Large intestine (tissue), 3 donors: ENCODE data around the gene PGP. TPM values are rescaled to one million over a fixed set of nuclear protein-coding genes. Genes with fewer than 3 reads are reported as not detected.

Source experiments
- DNase-seq, 2 donors: peaks; one replicate each; pipeline versions ENCODE4 v3.0.0 to v3.0.0-alpha.2; 2013
- H3K27ac ChIP-seq: one replicate; pipeline ENCODE4 v1.5.1; 2013; ENCODE audit warnings: low read length
- H3K27me3 ChIP-seq: 2 replicates; pipeline ENCODE4 v1.6.1; 2013; ENCODE audit warnings: low read length; ENCODE audit not compliant: control insufficient read depth, insufficient read depth
- H3K36me3 ChIP-seq: 2 replicates; pipeline ENCODE4 v1.6.1; 2013; ENCODE audit warnings: low read length; ENCODE audit not compliant: control insufficient read depth, insufficient read depth
- H3K4me1 ChIP-seq: one replicate; pipeline ENCODE4 v1.6.1; 2013; ENCODE audit warnings: low read length; ENCODE audit not compliant: control insufficient read depth, insufficient read depth
- H3K4me3 ChIP-seq: one replicate; pipeline ENCODE4 v1.5.1; 2013; ENCODE audit warnings: low read length
- H3K9me3 ChIP-seq: one replicate; pipeline ENCODE4 v1.6.1; 2013; ENCODE audit warnings: mild to moderate bottlenecking, low read depth, low read length, moderate library complexity; ENCODE audit not compliant: control insufficient read depth
- WGBS: methylation state at CpG from one replicate; pipeline ENCODE4 v1.1.5; 2013; ENCODE audit warnings: low lambda C conversion rate; ENCODE audit not compliant: insufficient coverage; 5-methylcytosine and 5-hydroxymethylcytosine counted together
- polyA plus RNA-seq: library from polyadenylated mRNA; unstranded; fragments of 120-200 nt; gene quantifications from one replicate; pipeline ENCODE4 v1.2.1, GENCODE V29; 2013

The PGP gene
- polyA plus RNA-seq, 1 donor, result 11.7 TPM

DNA sequence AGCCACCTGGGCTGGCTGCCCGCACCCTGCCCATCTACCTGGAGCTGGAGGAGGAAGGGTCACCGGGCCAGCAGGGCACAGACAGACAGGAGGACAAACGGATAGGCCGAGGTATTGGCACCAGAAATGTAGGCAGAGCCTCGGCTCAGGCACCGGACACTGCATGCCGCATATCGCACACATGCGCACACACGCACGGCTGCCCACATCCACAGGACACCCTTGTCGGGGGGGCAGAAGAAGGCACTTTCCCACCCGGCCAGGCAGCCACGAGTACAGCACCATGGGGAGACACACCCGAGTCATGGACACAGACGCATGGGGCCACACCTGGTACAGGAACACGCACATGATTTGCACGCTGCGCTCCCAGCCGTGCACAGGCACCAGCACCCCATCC, 32.7 kb downstream of the PGP start:
- H3K27ac ChIP-seq, result no peak overlapping the region
- no peak for DNase-seq
- no peak overlapping the region for H3K4me3 ChIP-seq
- H3K9me3 ChIP-seq, result peaks cover 5% of the 10 kb centered on the region
- H3K27me3 ChIP-seq, result no peaks in the 10 kb centered on the region
- peaks cover 8% of the 10 kb centered on the region for H3K36me3 ChIP-seq
- no peaks in the 10 kb centered on the region for H3K4me1 ChIP-seq
- WGBS, result no CpG with 5 or more reads among the region's 20 CpGs

DNA sequence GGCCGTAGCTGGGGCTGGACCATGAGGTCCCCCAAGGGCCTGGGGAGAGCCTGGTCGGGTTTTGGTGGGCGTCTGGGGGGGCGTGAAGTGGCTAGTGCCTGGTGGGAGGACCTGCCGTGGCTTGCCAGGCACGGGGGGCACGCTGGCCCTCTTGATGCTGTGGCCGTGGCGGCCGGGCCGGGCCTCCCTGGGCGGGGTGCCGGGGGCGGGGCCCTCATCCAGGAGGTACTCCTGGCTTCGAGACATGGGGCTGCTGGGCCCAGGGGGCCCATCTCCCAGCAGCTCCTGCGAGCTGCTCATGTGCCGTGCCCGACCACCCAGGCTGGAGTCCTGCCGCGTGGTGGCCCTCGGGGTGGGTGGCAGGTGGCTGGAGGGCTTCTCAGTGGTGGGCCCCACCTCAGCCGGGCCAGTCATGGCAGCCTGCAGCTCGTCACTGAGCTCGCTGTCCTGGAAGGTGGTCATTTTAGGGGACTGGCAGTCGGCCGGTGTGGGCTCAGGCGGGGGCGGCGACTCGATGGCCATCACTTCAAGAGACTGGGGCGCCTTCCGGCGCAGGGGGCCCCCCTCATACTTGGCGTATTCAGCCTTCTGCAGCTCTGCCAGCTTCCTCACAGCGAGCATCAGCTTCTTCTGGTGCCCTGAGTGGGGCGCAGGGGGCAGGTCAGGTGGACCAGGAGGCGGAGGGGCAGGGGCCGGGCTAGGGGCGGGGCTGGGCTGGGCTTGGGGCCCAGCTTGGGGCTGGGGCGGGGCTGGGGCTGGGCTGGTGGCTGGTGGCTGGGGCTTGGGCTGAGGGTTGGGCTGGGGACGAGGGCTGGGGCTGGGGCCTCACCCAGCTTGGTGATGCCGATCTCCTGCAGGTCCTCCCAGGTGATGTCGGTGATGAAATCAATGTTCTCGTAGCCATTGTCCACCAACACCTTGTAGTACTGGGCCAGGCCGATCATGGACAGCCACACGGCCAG, 33.4 kb downstream of the PGP start:
- no peak overlapping the region for H3K4me3 ChIP-seq
- H3K27me3 ChIP-seq, result no peaks in the 10 kb centered on the region
- no peak for DNase-seq
- WGBS, result no CpG with 5 or more reads among the region's 46 CpGs
- H3K36me3 ChIP-seq, result peaks cover 13% of the 10 kb centered on the region
- peaks cover 5% of the 10 kb centered on the region for H3K9me3 ChIP-seq
- H3K4me1 ChIP-seq, result no peaks in the 10 kb centered on the region
- no peak overlapping the region for H3K27ac ChIP-seq

DNA sequence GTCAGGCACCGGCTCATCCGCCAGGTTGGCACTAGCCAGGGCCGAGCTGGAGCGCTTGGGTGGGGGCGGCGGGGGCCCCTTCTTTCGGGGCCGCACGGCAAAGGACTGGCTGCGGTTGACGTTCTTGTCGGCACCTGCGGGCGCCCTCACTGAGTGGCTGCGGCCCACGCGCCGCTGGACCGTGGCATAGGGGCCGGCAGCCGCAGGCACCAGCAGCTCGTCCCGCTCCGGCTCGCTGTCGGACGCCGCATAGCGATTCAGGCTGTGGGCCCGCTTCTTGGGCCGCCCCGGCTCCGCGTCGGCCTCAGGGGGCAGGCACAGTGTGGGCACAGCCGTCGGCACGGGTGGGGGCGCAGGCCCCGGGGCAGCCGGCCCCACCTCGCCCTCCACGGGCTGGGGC, 34.2 kb downstream of the PGP start:
- Histone ChIP-seq H3K4me1 (no peaks in the 10 kb centered on the region), H3K27me3 (no peaks in the 10 kb centered on the region), H3K27ac (no peak overlapping the region), H3K36me3 (peaks cover 21% of the 10 kb centered on the region), H3K4me3 (no peak overlapping the region), H3K9me3 (peaks cover 5% of the 10 kb centered on the region)
- WGBS, result no CpG with 5 or more reads among the region's 43 CpGs
- DNase-seq, result no peak

GRCh38 chr16:2179576-2179975, 35.1 kb downstream of the PGP start:
- Histone ChIP-seq H3K4me3 (no peak overlapping the region), H3K4me1 (no peaks in the 10 kb centered on the region), H3K27ac (no peak overlapping the region), H3K27me3 (no peaks in the 10 kb centered on the region), H3K9me3 (peaks cover 5% of the 10 kb centered on the region), H3K36me3 (peaks cover 30% of the 10 kb centered on the region)
- WGBS, result no CpG with 5 or more reads among the region's 31 CpGs
- DNase-seq, result no peak

DNA sequence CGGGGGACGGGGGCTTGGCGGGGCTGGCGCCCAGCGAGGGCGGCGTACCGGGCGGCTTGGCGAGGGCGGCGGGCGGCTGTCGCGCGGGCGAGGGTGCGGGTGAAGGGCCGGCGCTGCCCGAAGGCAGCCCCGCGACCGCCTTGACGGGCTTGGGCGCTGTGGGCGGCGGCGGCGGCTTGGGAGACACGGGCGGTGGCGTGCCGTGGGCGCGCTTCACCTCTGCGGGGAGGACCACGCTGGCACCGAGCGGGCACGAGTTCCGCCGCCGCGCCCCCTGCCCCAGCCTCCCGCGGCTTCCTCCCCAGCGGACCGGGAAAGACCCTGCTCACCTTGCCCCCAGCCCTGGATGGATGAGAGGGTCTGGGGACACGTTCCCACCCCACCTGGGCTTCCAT, 35.5 kb downstream of the PGP start:
- Histone ChIP-seq H3K9me3 (peaks cover 5% of the 10 kb centered on the region), H3K4me1 (no peaks in the 10 kb centered on the region), H3K4me3 (no peak overlapping the region), H3K36me3 (peaks cover 35% of the 10 kb centered on the region), H3K27ac (no peak overlapping the region), H3K27me3 (no peaks in the 10 kb centered on the region)
- no CpG with 5 or more reads among the region's 50 CpGs for WGBS
- DNase-seq, result no peak

DNA sequence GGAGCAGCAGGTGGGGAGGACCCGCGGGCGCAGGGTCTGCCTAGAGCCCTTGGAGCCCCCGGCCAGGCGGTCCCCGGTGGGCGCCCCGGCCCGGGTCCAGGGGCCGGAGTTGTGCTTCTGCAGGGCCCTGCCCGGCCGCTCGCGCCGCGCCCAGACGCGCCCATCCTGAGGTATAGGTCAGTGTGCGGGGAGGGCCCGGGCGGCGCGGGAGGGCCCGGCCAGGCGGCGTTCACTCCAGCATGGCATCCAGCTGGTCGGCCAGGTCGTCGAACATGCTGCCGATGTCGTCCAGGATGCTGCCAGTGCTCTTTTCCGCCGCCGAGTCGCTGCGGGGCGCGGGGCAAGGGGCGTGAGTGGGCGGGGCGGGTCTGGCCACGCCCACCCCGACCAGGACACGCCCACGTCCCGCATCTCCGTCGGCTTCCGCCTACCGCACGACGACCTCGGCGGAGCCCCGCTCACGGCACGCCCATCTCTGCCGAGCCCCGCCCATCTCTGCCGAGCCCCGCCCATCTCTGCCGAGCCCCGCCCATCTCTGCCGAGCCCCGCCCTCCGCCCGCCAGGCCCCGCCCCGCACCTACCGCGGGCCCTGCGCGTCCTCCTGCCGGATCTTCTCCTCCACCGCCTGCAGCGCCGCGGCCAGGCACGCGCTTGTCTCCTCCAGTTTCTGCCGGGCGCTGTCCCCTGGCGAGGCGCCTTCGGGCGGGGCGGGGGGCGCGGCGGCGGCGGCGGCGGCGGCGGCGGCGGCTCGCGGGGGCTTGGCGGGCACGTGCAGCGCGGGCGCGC, 36.1 kb downstream of the PGP start:
- no peak overlapping the region for H3K27ac ChIP-seq
- H3K36me3 ChIP-seq, result peaks cover 39% of the 10 kb centered on the region
- H3K4me3 ChIP-seq, result no peak overlapping the region
- 0% methylated on average over 1 of the region's 106 CpGs for WGBS
- no peak for DNase-seq
- no peaks in the 10 kb centered on the region for H3K27me3 ChIP-seq
- no peaks in the 10 kb centered on the region for H3K4me1 ChIP-seq
- peaks cover 5% of the 10 kb centered on the region for H3K9me3 ChIP-seq

GRCh38 chr16:2177561-2177960, 37.1 kb downstream of the PGP start:
- H3K9me3 ChIP-seq, result peaks cover 5% of the 10 kb centered on the region
- no peak overlapping the region for H3K4me3 ChIP-seq
- WGBS, result no CpG with 5 or more reads among the region's 20 CpGs
- H3K36me3 ChIP-seq, result peaks cover 48% of the 10 kb centered on the region
- H3K27ac ChIP-seq, result no peak overlapping the region
- H3K27me3 ChIP-seq, result no peaks in the 10 kb centered on the region
- H3K4me1 ChIP-seq, result no peaks in the 10 kb centered on the region
- DNase-seq, result no peak

DNA sequence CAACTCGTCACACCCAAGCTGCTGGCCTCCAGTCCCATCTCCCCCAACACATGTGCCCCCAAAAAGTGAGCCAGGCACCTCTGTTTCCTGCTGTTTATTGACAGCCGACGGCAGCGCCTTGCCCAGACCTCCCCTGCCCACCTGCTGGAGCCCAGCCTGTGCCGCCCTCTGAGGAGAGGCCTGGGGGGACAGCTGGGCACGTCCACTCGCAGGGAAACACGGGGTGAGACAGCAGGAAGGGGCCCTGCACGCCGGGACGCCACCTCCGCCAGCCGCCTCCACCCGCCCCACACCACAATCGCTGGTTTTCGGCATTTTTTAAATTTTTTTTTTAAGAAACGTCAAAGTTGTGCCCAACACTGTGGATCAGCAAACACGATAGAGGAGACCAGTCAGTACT, 37.5 kb downstream of the PGP start:
- H3K36me3 ChIP-seq, result peaks cover 51% of the 10 kb centered on the region
- peaks cover 5% of the 10 kb centered on the region for H3K9me3 ChIP-seq
- WGBS, result 83% methylated on average over 2 of the region's 18 CpGs
- no peak for DNase-seq
- H3K27ac ChIP-seq, result no peak overlapping the region
- no peaks in the 10 kb centered on the region for H3K4me1 ChIP-seq
- no peaks in the 10 kb centered on the region for H3K27me3 ChIP-seq
- H3K4me3 ChIP-seq, result no peak overlapping the region

GRCh38 chr16:2176047-2176446, 38.6 kb downstream of the PGP start:
- WGBS, result no CpG with 5 or more reads among the region's 23 CpGs
- H3K27me3 ChIP-seq, result no peaks in the 10 kb centered on the region

GRCh38 chr16:2175454-2175853, 39.2 kb downstream of the PGP start:
- Histone ChIP-seq H3K27ac (no peak overlapping the region), H3K9me3 (peaks cover 5% of the 10 kb centered on the region), H3K36me3 (peaks cover 66% of the 10 kb centered on the region), H3K4me1 (no peaks in the 10 kb centered on the region), H3K4me3 (no peak overlapping the region), H3K27me3 (no peaks in the 10 kb centered on the region)
- DNase-seq, result no peak
- WGBS, result no CpG with 5 or more reads among the region's 10 CpGs

More at GRCh38 chr16:2176047-2176446, 38.6 kb downstream of the PGP start:
- no peak overlapping the region for H3K27ac ChIP-seq
- H3K4me1 ChIP-seq, result no peaks in the 10 kb centered on the region
- H3K36me3 ChIP-seq, result peaks cover 60% of the 10 kb centered on the region
- H3K9me3 ChIP-seq, result peaks cover 5% of the 10 kb centered on the region
- H3K4me3 ChIP-seq, result no peak overlapping the region
- DNase-seq, result no peak
